ENCODE results near the gene CDH4. TPM values are rescaled to one million over a fixed set of nuclear protein-coding genes. Genes with fewer than 3 reads are reported as not detected.

Gene CDH4
- total and polyA plus RNA-seq, 2 of the 13 experiments (the other 11 are each of a cell fraction or from before 2014, with no cell fraction given): not detected

DNA sequence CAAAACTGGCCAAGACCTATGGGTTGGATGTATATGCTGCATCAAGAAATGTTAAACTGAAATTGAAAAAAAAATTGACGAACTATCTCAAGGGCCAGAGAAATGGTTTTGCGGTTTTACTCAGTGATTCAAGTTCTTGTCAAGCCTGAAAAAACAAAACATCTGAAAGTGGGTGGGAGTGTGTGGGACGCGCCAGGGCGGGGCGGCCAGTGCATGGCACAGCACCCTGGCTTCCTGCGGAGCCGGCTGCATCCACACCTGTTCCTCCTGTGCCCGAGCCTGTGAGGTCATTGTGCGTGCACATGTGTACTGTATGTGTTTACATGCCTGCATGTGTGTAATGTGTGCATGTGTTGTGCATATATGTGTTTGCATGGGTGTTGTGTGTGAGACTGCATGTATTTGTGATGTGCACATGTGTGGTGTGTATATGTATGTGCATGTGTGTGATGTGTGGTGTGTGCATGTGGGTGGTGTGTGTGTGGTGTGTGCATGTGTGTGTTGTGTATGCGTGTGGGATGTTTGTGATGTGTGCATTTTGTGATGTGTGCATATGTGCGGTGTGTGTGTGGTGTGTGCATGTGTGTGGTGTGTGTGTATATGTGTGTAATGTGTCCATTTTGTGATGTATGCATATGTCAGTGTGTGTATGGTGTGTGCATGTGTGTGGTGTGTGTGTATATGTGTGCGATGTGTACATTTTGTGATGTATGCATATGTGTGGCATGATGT, 59.8 kb downstream of the CDH4 start (continued):
- TF ChIP-seq SOX6 (IDR thresholded peaks at IDR 0.05): peak; percentile 93; the same call in 1 of the 2 replicates
- no peak for TF ChIP-seq SOX6 (CRISPR knock-in tag; IDR thresholded peaks at IDR 0.05)
- no peak for TF ChIP-seq ZFP36L1 (CRISPR knock-in tag; IDR thresholded peaks at IDR 0.05)
- peak; percentile 70 for TF ChIP-seq FOXP1 (IDR thresholded peaks at IDR 0.05)
- TF ChIP-seq FOXP1 (CRISPR knock-in tag; IDR thresholded peaks at IDR 0.05): no peak
- no peak for TF ChIP-seq HMGA1 (CRISPR knock-in tag; conservative IDR thresholded peaks at IDR 0.05)
- TF ChIP-seq MAZ (IDR thresholded peaks at IDR 0.05; ENCODE audit: borderline replicate concordance, low read depth, low read length): no peak
- TF ChIP-seq MAZ (CRISPR knock-in tag; IDR thresholded peaks at IDR 0.05; ENCODE audit: low read depth): no peak

DNA sequence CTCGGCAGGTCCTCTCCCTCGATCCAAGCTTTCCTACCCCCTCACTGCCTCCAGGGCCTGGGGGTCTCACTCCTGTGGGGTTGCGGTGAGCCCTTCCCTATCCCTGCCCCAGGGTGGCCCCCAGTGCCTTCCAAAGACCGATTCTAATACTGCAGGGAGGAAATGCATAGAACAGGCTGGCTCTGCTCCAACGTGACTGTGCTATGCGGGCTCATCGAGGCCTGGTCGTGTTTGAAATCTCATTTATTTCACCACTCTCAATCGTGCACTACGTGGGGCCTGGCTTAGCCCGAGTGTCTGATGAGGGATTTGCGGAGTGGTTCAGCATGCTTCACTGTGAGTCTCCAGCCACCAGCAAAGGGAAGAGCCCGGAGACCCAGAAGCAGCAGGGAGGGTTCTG, 60.9 kb downstream of the CDH4 start:
- Histone ChIP-seq H2AFZ (ENCODE audit: low read length) (no peak overlapping the region), H3K4me3 (replicated peaks in 1 of 3; ENCODE audit: insufficient read depth in 1 of 3, low read depth in 2 of 3, low read length in 3 of 3) (no peak overlapping the region), H3K27me3 (ENCODE audit: control insufficient read depth in 1 of 2, insufficient read depth in 2 of 2, low read length in 2 of 2) (peaks cover 3 to 32% of the 10 kb centered on the region in 2 experiments; a peak in 4 of 5 replicates), H3K4me1 (ENCODE audit: insufficient read depth, low read length) (no peaks in the 10 kb centered on the region), H3K9ac (ENCODE audit: insufficient read depth, low read depth, low read length) (no peak overlapping the region), H3K4me2 (ENCODE audit: low read depth, low read length) (no peak overlapping the region), H3K36me3 (replicated peaks in 1 of 2; ENCODE audit: control insufficient read depth in 1 of 2, insufficient read depth in 2 of 2, low read length in 2 of 2) (no peaks in the 10 kb centered on the region; a peak in 1 of 5 replicates), H3K79me2 (ENCODE audit: insufficient read depth, low read length) (no peaks in the 10 kb centered on the region), H4K20me1 (ENCODE audit: insufficient read depth, low read length) (no peaks in the 10 kb centered on the region), H3K27ac (ENCODE audit: extremely low read length, insufficient read depth, low read length) (no peak overlapping the region), H3K9me3 (ENCODE audit: low read length) (no peaks in the 10 kb centered on the region)
- DNase-seq (ENCODE audit: low spot score) (no peak), FAIRE-seq (no peak), ATAC-seq (no peak)
- TF ChIP-seq, protein P1, sequence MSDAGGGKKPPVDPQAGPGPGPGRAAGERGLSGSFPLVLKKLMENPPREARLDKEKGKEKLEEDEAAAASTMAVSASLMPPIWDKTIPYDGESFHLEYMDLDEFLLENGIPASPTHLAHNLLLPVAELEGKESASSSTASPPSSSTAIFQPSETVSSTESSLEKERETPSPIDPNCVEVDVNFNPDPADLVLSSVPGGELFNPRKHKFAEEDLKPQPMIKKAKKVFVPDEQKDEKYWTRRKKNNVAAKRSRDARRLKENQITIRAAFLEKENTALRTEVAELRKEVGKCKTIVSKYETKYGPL (CRISPR knock-in tag; IDR thresholded peaks at IDR 0.05): no peak
- no peak for TF ChIP-seq RELA (CRISPR knock-in tag; IDR thresholded peaks at IDR 0.05)
- TF ChIP-seq SMAD3 (CRISPR knock-in tag; IDR thresholded peaks at IDR 0.05): no peak
- POLR2A ChIA-PET: no interaction called here
- CTCF ChIA-PET (ENCODE audit: low intra/inter-chr PET ratio, low total read pairs): no interaction called here
- no TSS peak for BruUV-seq (replicated peaks)
- 11% methylated on average over 13 of the region's 13 CpGs for WGBS (ENCODE audit: low lambda C conversion rate)
- in situ Hi-C loops (cut with HindIII; ENCODE audit: extremely low pct_ligation_motif_present, low pct_unique_long_range_greater_than_20kb) (no loop called here), intact Hi-C loops (cut with micrococcal nuclease; ENCODE audit: unreplicated experiment) (no loop called here)

All from HepG2 (cell line).